HG02840 (cell line): ENCODE results near the gene LRIG1.

Experiments used
- ATAC-seq: cut with Tn5 transposase; IDR thresholded peaks from one replicate; pipeline ENCODE4 v1.9.1; 2021; ENCODE audit warnings: mild to moderate bottlenecking, moderate library complexity, moderate number of reproducible peaks; ENCODE audit not compliant: unreplicated experiment, low FRiP score

The LRIG1 gene

DNA sequence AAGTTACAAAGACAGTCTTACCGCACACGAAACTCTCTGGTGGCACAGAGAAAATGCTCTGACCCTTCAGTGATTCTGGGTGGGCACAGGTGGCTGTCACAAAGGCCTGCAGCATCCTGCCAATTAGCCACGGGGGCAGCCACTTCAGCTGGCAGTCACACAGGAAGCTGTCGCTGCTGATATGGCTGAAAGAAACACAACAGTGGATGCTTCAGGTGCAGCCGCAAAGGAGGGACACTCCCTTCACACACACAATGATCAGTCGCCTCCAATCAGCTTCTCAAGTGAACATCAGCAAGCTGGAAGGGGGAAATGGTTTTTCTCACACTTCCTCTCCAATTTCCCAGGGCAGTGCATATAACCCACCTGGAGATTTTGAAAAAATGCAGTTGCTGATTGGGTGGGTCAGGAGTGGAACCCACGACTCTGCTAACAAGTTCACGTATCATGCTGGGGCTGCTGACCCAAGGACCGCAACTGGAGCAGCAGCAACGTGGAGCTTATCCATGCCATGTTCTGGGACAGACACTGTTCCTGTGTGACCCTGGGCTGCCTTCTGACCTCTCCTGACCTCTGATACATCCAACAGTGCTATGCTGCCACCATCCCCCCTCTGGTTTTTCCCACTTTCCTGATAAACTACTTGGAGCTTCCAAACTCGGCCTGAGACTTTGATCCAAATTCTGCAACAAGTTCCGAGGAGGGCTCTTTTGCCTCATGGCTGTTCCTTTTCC is 106.6 kb downstream of the LRIG1 start:
- ATAC-seq = peak; percentile 72

DNA sequence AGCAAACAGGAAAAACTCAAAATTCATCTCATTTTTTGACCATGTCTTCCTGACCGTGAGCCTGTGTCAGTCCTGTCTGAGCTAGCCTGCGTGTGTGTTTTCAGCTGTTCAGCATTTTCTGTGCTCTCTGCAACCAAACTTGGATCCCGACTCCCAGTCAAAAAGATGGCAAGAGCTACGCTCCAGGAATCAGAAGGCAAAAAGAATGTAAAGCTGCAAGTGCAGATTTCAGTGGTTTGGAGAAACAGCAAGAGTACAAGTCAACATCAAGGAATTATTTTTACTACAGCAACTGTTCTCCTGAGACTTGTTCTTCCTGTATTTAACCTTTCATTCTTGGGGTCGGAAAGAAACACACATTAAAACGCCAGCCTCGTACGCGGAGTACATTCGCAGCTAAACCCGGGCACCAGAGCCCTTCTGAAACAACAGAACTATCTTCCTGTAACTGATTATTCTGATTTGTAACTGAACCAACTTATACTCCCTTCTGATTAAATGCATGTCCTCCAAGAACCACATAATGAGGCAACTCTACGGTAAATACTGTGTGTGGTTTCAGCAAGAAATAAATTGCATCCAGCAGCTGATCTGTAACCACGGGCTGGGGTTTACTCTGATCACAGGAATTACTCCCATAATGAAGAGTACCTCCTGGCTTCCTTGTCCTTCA is 107.4 kb downstream of the LRIG1 start:
- peak; percentile 11 for ATAC-seq

- no peak for ATAC-seq
These were observed 107.9 kb downstream of the LRIG1 start for GRCh38 chr3:66392966-66393332.

GRCh38 chr3:66392512-66392911 is 108.3 kb downstream of the LRIG1 start:
- no peak for ATAC-seq

DNA sequence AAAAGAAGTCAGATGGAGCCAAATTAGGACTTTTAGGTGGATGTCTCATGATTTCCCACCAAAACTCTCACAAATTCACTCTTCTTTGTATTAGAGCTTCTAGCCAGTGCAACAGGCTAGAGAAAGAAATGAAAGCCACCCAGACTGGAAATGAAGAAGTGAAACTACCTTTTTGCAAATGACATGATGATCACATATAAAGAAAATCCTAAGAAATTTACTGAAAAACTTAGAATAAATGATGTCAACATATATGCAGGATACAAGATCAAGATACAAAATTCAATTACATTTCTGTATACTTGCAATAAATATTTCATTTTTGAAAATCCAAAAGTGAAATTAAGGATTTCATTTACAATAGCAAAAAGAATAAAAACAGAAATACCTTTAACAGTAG is 110.8 kb downstream of the LRIG1 start:
- no peak for ATAC-seq

GRCh38 chr3:66386925-66387650 is 113.7 kb downstream of the LRIG1 start:
- peak; percentile 60 for ATAC-seq

DNA sequence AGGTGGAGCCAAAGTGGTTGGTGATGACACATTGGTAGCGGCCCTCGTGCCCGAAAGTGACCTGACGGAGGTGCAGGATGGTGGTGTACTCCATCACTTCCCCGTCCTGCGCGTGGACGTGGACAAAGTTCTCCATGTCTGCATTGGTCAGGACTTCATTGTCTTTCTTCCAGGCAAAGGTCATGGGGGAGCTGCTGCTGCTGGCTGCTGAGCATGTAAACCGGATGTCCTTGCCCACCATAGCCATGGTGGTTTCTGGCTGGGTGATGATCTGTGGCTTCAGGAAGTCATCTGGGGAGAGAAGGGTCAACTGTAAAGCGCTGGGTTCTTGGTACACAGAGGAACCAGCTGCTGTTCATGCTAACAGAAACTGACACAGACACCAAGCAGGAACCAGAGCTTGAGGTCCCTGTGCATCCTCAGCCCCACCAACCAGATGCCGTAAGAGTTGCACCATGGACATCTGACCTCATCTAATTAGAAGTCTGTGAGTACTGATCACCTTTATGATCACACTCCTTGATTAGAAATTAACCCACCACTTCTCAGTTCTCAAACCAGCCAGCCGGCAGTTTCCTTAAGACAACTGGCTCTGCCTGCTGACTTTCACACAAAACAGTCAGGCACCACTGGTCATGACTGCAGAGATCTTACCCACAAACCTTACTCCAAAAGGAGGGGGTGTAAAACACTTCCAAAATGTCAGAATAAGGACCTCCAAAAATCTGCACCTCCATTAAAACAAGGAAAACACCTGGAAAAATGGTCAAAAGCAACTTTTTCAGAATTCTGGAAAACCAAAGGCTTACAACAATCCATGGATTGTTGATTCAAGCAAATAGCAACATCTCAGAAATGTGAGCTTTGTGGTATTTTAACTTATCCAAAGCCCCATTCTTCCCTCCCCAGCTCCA is 114.6 kb downstream of the LRIG1 start:
- peak; percentile 78 for ATAC-seq

DNA sequence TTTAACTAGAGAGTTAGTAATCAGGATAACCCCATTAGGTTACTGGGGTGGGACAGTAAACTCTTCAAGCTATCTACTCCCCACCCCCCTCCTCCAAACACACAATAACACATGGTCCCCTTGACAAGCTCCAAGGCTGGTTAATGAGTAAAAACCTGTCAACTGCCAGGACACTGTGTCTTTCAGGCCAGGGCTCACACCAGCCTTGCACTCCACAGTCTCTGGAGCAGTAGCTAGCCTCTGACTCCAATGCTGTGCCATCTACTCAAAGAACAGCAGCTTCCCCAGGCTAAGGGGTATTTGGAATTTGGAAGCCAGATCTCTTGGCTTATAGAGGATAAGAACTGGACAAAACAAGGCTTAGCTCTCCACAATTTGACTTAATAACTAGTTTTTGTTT is 115.8 kb downstream of the LRIG1 start:
- ATAC-seq = no peak

- ATAC-seq = no peak
These were observed 116.7 kb downstream of the LRIG1 start for GRCh38 chr3:66383998-66384745.

GRCh38 chr3:66383023-66383422 is 117.8 kb downstream of the LRIG1 start:
- ATAC-seq = no peak

GRCh38 chr3:66382142-66382541 is 118.7 kb downstream of the LRIG1 start:
- ATAC-seq = no peak

- no peak for ATAC-seq
These were observed 119.2 kb downstream of the LRIG1 start for GRCh38 chr3:66381626-66382025.

DNA sequence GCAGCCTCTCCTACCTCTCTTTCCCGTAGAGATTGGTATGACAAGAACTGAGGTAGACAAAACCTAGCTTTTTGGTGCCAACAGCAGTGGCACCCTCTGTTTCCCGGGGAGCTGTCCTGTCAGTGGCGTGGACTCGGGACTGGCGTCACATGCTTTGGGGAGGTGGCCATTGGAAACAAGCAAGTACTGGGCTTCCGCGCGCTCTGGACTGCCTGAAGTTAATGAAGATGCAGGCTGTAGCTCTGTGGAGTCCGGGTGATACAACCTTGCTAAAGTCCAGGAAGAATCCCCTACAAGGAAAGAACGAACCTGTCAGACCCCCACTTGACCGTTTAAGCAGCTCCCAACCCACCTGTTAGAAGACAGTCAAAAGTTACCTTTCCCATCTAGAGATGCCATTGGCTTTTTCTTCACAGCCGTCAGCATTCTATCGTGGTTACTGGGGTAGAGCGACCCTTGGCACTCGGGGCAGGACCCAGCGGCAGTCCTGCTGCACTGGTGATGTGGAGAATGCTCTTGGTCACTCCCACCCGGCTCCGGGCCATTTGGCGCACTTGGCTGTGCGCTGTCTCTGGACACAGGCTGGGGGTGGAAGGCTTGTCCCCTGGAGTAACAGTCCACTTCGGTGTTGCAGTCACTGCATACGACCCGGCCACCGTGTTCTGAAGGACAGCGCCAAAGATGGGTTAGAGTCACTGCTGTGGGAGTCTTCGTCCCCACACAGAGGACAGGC is 120.5 kb downstream of the LRIG1 start:
- no peak for ATAC-seq

DNA sequence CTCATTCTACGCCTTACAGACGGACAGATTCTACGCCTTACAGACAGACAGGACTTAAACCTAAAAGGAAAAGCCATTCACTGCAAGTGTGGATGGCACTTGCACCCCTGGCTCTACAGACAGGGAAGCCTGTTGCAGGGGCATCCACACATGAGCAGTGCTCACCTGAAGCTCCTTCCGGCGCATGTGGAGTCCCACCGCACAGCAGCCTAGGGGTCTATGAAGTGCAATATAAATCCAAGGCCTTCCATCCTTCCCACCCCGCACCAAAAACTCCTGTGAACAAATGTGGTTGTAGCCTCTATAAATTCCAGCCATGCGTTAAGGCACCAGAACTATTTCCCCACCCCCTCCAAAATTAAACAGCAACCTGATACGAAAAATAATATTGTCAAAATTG is 121.3 kb downstream of the LRIG1 start:
- no peak for ATAC-seq

DNA sequence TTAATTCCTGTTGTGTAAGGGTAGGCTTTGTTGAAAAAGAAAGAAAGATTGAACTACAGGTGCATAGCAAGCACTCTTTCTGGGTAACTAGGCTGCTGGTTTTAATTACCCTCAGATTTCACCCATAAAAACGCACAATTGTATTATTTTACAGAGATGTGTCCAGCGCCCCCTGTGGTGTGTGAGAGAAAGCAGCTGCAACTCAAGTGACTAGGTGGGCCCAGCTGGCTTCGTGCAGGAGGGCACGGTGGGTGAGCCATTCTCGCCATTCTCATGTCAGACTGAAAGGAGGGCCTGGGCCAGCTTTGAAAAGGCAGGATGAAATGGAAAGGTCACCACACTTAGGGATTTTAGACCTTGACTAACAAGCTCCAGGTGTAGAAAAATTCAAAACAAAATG is 122.6 kb downstream of the LRIG1 start:
- no peak for ATAC-seq

- no peak for ATAC-seq
These were observed 123.0 kb downstream of the LRIG1 start for GRCh38 chr3:66377800-66378199.

GRCh38 chr3:66376568-66376967 is 124.3 kb downstream of the LRIG1 start:
- ATAC-seq = no peak

GRCh38 chr3:66372681-66373350 is 128.0 kb downstream of the LRIG1 start:
- ATAC-seq = no peak

DNA sequence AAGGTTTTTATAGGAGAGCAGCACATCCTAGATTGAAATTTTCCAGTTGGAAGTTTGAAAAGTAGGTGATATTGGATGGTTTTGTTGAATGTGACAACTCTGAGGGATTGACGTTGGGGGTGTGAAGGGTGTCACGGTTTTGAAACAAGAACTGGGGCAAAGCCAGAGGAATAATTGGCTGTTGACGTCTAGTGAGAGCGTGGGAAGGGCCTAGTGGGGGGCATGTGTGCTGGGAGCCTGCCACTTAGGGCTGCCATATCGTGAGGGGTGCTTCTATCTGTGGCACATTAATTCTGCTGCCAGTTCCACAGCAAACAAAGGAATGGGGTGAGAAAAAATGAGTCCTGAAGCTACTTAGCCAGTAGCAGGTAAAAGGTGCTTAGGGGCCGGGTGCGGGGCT is 129.4 kb downstream of the LRIG1 start:
- ATAC-seq = no peak
